ENCODE data around the gene CDC73.

- TF ChIP-seq CTCF (conservative IDR thresholded peaks at IDR 0.05; ENCODE audit: low read depth, low read length), result no peak
- TF ChIP-seq EZH2 (IDR thresholded peaks at IDR 0.05; ENCODE audit: low read length, unreplicated experiment), result no peak
These were observed 115.6 kb downstream of the CDC73 start for GRCh38 chr1:193237381-193237978.

Data from PC-3 (cell line).